Measurements from ENCODE around the gene SLC36A3. TPM values are rescaled to one million over a fixed set of nuclear protein-coding genes. Genes with fewer than 3 reads are reported as not detected.
A peak's percentile ranks its signal among the peaks of the same experiment; 100 is the strongest.

Gene SLC36A3
- total RNA-seq, 1 donor from 2014 or later, result not detected

GRCh38 chr5:151298063-151298855, 5.3 kb downstream of the SLC36A3 start:
- intact Hi-C loops (cut with DNase I), result no loop called here
- Histone ChIP-seq H3K4me1 (no peaks in the 10 kb centered on the region), H3K36me3 (no peaks in the 10 kb centered on the region), H3K9me3 (no peaks in the 10 kb centered on the region), H3K27ac (no peak overlapping the region), H3K4me3 (no peak overlapping the region), H3K27me3 (no peaks in the 10 kb centered on the region)
- DNase-seq (ENCODE audit: low spot score in 2 of 2), result no peak
- TF ChIP-seq, protein P1, sequence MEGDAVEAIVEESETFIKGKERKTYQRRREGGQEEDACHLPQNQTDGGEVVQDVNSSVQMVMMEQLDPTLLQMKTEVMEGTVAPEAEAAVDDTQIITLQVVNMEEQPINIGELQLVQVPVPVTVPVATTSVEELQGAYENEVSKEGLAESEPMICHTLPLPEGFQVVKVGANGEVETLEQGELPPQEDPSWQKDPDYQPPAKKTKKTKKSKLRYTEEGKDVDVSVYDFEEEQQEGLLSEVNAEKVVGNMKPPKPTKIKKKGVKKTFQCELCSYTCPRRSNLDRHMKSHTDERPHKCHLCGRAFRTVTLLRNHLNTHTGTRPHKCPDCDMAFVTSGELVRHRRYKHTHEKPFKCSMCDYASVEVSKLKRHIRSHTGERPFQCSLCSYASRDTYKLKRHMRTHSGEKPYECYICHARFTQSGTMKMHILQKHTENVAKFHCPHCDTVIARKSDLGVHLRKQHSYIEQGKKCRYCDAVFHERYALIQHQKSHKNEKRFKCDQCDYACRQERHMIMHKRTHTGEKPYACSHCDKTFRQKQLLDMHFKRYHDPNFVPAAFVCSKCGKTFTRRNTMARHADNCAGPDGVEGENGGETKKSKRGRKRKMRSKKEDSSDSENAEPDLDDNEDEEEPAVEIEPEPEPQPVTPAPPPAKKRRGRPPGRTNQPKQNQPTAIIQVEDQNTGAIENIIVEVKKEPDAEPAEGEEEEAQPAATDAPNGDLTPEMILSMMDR (IDR thresholded peaks at IDR 0.05), result peak in 1 of 3 experiments; percentile 33

DNA sequence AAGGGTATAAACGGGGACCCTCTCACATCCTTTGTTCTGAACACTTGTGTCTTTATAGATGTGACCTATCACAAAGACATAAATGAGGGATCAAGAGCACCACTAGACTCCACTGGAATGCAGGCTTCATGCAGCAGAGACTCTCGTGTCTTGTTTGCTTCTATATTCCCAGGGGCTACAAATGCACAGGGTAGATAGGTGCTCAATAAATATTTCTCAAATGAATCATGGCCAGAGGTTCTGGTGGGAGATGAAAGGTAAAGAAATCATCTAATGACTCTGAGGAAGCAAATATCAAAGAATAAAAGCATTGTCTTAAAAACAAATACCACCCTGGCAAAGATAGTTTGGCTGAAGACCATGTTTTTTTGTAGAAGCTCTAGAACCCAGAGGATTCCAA, 6.6 kb downstream of the SLC36A3 start:
- H3K27me3 ChIP-seq, result no peaks in the 10 kb centered on the region
- intact Hi-C loops (cut with DNase I), result no loop called here
- H3K36me3 ChIP-seq, result no peaks in the 10 kb centered on the region
- TF ChIP-seq, protein P1 (IDR thresholded peaks at IDR 0.05), result no peak
- DNase-seq (ENCODE audit: low spot score in 2 of 2), result no peak
- no peak overlapping the region for H3K27ac ChIP-seq
- H3K4me3 ChIP-seq, result no peak overlapping the region
- no peaks in the 10 kb centered on the region for H3K4me1 ChIP-seq
- H3K9me3 ChIP-seq, result no peaks in the 10 kb centered on the region

- Histone ChIP-seq H3K27ac (no peak overlapping the region), H3K36me3 (no peaks in the 10 kb centered on the region), H3K9me3 (no peaks in the 10 kb centered on the region), H3K4me1 (no peaks in the 10 kb centered on the region), H3K27me3 (no peaks in the 10 kb centered on the region), H3K4me3 (no peak overlapping the region)
- intact Hi-C loops (cut with DNase I), result no loop called here
- TF ChIP-seq, protein P1 (IDR thresholded peaks at IDR 0.05), result no peak
- no peak for DNase-seq (ENCODE audit: low spot score in 2 of 2)
Observed at GRCh38 chr5:151296478-151296830, 7.1 kb downstream of the SLC36A3 start.

DNA sequence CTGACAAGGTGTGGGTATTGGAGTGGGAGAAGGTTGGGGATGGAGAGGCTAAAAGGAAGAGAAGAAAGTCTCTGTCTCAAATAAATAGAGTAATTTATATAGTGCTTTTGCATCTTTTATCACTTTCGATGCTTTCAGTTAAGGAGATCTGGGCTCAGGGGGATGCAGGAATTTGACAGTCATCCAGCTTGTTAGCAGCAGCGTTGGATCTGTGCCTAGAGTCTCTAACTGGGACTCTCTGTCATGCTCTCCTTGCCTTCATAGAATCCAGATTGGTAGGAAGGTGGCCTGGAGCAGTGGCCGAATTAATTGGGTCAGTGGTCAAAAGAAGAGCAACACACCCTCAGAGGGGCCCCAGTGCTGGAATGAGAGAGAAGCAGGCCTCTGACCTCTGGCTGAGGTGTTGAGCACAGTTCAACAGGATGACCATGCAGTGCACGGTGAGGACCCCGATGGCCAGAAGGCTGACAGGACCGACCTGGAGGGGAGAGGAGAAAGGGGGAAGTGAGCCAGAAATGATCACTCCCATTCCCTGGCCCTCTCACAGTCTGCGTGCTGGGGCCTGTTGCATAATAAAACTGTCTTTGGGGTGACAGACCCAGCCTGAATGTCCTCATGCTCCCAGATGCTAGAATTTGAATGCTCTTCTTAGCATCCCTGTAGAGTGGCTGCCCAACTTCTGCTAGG, 7.6 kb downstream of the SLC36A3 start:
- Histone ChIP-seq H3K36me3 (no peaks in the 10 kb centered on the region), H3K9me3 (no peaks in the 10 kb centered on the region), H3K27me3 (no peaks in the 10 kb centered on the region), H3K4me3 (no peak overlapping the region), H3K27ac (no peak overlapping the region), H3K4me1 (no peaks in the 10 kb centered on the region)
- TF ChIP-seq, protein P1 (IDR thresholded peaks at IDR 0.05), result no peak
- intact Hi-C loops (cut with DNase I), result no loop called here
- DNase-seq (ENCODE audit: low spot score in 2 of 2), result no peak

DNA sequence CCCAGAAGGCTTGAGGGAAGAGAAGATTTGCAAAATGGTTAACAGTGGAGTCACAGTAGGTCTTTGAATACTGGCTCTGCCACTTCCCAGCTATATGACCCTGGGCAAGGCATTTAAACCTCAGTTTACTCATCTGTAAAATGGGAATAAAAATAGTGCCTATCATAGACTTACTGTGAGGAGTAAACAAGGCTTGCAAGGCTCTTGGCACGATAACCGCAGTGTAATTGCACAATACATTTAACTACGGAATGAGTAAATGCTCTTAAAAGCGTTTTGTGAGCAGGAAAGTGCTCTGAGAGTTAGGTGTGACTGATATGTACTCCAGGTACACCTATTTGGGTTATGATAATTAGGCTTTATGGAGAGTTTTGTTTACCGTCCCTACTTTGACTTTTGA, 8.4 kb downstream of the SLC36A3 start:
- TF ChIP-seq, protein P1 (IDR thresholded peaks at IDR 0.05), result no peak
- Histone ChIP-seq H3K27me3 (no peaks in the 10 kb centered on the region), H3K4me3 (no peak overlapping the region), H3K4me1 (no peaks in the 10 kb centered on the region), H3K9me3 (no peaks in the 10 kb centered on the region), H3K36me3 (no peaks in the 10 kb centered on the region), H3K27ac (no peak overlapping the region)
- no peak for DNase-seq (ENCODE audit: low spot score in 2 of 2)
- intact Hi-C loops (cut with DNase I), result no loop called here

All from ascending aorta (tissue), 2 donors.